ENCODE measurements around the gene CDC42EP4.

DNA sequence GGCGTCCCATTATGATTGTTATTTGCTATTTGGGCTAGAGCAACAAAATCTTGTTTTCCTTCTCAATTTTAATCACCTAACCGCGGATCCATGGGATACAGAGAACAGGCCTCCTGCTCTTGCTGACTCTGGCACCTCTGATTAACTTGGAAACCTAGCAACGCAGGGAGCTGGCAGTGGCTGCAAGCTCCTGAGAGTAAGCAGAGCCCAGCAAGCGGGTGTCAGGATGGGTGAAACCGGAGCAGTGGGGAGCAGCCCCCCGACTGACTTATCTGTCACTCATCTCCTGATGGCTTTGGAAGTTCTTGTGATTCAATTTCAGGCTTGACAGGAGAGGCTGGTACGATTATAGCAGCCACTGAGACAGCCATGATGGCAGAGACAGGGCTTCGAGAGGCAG lies 45.5 kb upstream of the CDC42EP4 start:
- TF ChIP-seq CTCF (conservative IDR thresholded peaks at IDR 0.05) (no peak), EZH2 (IDR thresholded peaks at IDR 0.05; ENCODE audit: low read depth) (no peak)
